GM12891 (cell line): ENCODE data around the gene BMP5.

Source experiments
- POLR2A ChIP-seq: IDR thresholded peaks from 2 replicates; pipeline ENCODE4 v1.6.1; 2011; ENCODE audit warnings: low read depth, low read length, control low read depth
- POLR2AphosphoS5 ChIP-seq: IDR thresholded peaks from 2 replicates; pipeline ENCODE4 v1.6.1; 2011; ENCODE audit warnings: low read depth, low read length, control low read depth

DNA sequence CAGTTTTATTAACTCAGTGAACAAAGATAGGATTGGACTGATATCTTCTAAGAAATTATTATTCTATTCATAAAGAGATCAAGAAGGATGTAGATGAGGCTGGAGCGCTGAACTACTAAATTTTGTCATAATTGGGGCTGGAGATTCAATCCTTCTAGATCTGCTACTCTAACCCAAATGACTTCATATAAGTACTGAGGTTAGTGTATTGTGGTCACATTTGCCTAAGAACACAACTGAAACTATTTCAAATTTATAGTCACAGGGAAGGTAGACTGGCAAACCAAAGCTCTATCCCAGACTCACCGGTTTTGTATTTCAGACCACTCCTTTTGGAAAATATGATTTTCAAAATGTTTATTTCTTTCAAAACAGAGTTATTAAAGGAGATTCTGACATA lies 96.7 kb downstream of the BMP5 start:
- TF ChIP-seq POLR2A (no peak), POLR2AphosphoS5 (no peak)
